ENCODE data around the gene TPP2.

DNA sequence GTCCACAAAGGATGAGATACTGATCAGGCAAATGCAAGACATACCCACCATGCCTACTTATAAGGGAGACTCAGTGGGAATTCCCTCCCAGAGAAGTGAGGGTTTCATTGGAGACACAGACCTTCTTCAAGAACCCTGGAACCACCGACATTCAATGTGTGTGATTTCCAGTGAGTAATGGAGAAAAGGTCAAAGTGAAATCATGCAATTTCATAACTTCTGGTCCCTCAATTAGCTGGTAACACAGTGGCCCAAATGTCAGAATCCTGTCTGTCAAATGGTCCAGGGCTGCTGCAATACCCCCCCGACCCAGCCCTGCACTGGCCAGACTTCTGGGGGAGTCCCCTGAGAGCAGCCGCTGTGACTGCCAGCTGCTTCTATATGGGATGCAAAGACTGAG lies 102.7 kb downstream of the TPP2 start:
- TF ChIP-seq POLR2A (IDR thresholded peaks at IDR 0.05; ENCODE audit: low read length) (no peak), GATA1 (IDR thresholded peaks at IDR 0.05; ENCODE audit: low read depth, low read length) (no peak)

All from erythroblast (primary cell).